Left ventricle myocardium superior (tissue), 1 donor: ENCODE results near the gene HDAC4. TPM values are rescaled to one million over a fixed set of nuclear protein-coding genes. Genes with fewer than 3 reads are reported as not detected.

Experiments
- ATAC-seq: fragments of 200-7000 bp; cut with Tn5 transposase; one replicate; pipeline ENCODE4 v1.9.1; 2020; ENCODE audit warnings: mild to moderate bottlenecking, moderate library complexity
- DNase-seq: peaks from one replicate; pipeline ENCODE4 v3.0.0-alpha.2; 2020
- intact Hi-C: fragments of 100-400 bp; cut with micrococcal nuclease; formaldehyde crosslinking; loops from one replicate; pipeline ENCODE4 v1.11.0; 2022
- total RNA-seq: library from RNA; stranded (reverse); fragmentation: NEBNext Ultra II Directional; extraction: Animal tissue kit (Norgen Biotek cat#: 25700); gene quantifications from one replicate; pipeline ENCODE4 v1.2.1, GENCODE V29; 2021
- donor health status: DM: no; HTN: yes; CAD: no; lungs with severe emphysema.

Gene HDAC4
- total RNA-seq, 1 donor from 2014 or later = 25.6 TPM

- DNase-seq = no peak
- intact Hi-C loops = no loop called here
- ATAC-seq = no peak
These were observed 272.1 kb downstream of the HDAC4 start for GRCh38 chr2:239128706-239129105.

GRCh38 chr2:239127513-239127912 is 273.3 kb downstream of the HDAC4 start:
- intact Hi-C loops = no loop called here
- ATAC-seq = peak; percentile 62

GRCh38 chr2:239125726-239126675 is 274.8 kb downstream of the HDAC4 start:
- ATAC-seq (no peak), DNase-seq (no peak)
- intact Hi-C loops = no loop called here

More at GRCh38 chr2:239127513-239127912, 273.3 kb downstream of the HDAC4 start:
- DNase-seq = peak; percentile 55

- intact Hi-C loops = no loop called here
These were observed 276.5 kb downstream of the HDAC4 start for GRCh38 chr2:239124152-239124899.

GRCh38 chr2:239122421-239123110 is 278.3 kb downstream of the HDAC4 start:
- intact Hi-C loops = no loop called here
- DNase-seq = no peak
- no peak for ATAC-seq

More at GRCh38 chr2:239124152-239124899, 276.5 kb downstream of the HDAC4 start:
- no peak for ATAC-seq
- no peak for DNase-seq

GRCh38 chr2:239121600-239122012 is 279.2 kb downstream of the HDAC4 start:
- intact Hi-C loops = no loop called here
- peak; percentile 54 for DNase-seq
- ATAC-seq = peak; percentile 41

GRCh38 chr2:239120664-239121063 is 280.2 kb downstream of the HDAC4 start:
- DNase-seq (no peak), ATAC-seq (peak; percentile 40)
- intact Hi-C loops = no loop called here

- intact Hi-C loops = no loop called here
These were observed 281.3 kb downstream of the HDAC4 start for GRCh38 chr2:239119346-239120126.

GRCh38 chr2:239118675-239119211 is 282.1 kb downstream of the HDAC4 start:
- ATAC-seq (no peak), DNase-seq (no peak)

More at GRCh38 chr2:239119346-239120126, 281.3 kb downstream of the HDAC4 start:
- DNase-seq = no peak
- no peak for ATAC-seq

GRCh38 chr2:239118264-239118663 is 282.6 kb downstream of the HDAC4 start:
- DNase-seq = no peak
- intact Hi-C loops = no loop called here
- no peak for ATAC-seq

More at GRCh38 chr2:239118675-239119211, 282.1 kb downstream of the HDAC4 start:
- intact Hi-C loops = no loop called here

- DNase-seq = no peak
- no peak for ATAC-seq
- intact Hi-C loops = no loop called here
These were observed 283.0 kb downstream of the HDAC4 start for GRCh38 chr2:239117831-239118230.

- ATAC-seq (no peak), DNase-seq (no peak)
- intact Hi-C loops = no loop called here
These were observed 284.2 kb downstream of the HDAC4 start for GRCh38 chr2:239116456-239117246.

- no peak for DNase-seq
- intact Hi-C loops = no loop called here
- no peak for ATAC-seq
These were observed 285.2 kb downstream of the HDAC4 start for GRCh38 chr2:239115616-239116015.

GRCh38 chr2:239114616-239115265 is 286.1 kb downstream of the HDAC4 start:
- no peak for DNase-seq
- ATAC-seq = no peak
- intact Hi-C loops = no loop called here

- ATAC-seq (peak; percentile 15), DNase-seq (no peak)
- intact Hi-C loops = no loop called here
These were observed 286.7 kb downstream of the HDAC4 start for GRCh38 chr2:239114119-239114581.

- DNase-seq = no peak
- ATAC-seq = no peak
These were observed 287.2 kb downstream of the HDAC4 start for GRCh38 chr2:239113615-239114014.

GRCh38 chr2:239113171-239113570 is 287.6 kb downstream of the HDAC4 start:
- ATAC-seq (peak; percentile 8), DNase-seq (no peak)

More at GRCh38 chr2:239113615-239114014, 287.2 kb downstream of the HDAC4 start:
- intact Hi-C loops = no loop called here

More at GRCh38 chr2:239113171-239113570, 287.6 kb downstream of the HDAC4 start:
- intact Hi-C loops = no loop called here
